IPS DF 19.7 (cell line): ENCODE measurements around the gene C3orf52.

Source experiments
- DNase-seq: peaks from one replicate; pipeline ENCODE4 v3.0.0-alpha.2; 2013; ENCODE audit warnings: low read depth, low spot score

Gene C3orf52

GRCh38 chr3:112086875-112087524 is 811 bp downstream of the C3orf52 start:
- DNase-seq = no peak

GRCh38 chr3:112087746-112088145 is 1.6 kb downstream of the C3orf52 start:
- DNase-seq = no peak

GRCh38 chr3:112088944-112089343 is 2.8 kb downstream of the C3orf52 start:
- no peak for DNase-seq

- DNase-seq = no peak
Measured at GRCh38 chr3:112089956-112090886, 4.0 kb downstream of the C3orf52 start.

GRCh38 chr3:112090887-112091586 is 4.8 kb downstream of the C3orf52 start:
- DNase-seq = no peak

GRCh38 chr3:112092496-112093179 is 6.4 kb downstream of the C3orf52 start:
- DNase-seq = no peak

GRCh38 chr3:112093180-112093522 is 7.0 kb downstream of the C3orf52 start:
- DNase-seq = no peak

- no peak for DNase-seq
Measured at GRCh38 chr3:112095731-112096130, 9.5 kb downstream of the C3orf52 start.

GRCh38 chr3:112096176-112096575 is 10.0 kb downstream of the C3orf52 start:
- DNase-seq = no peak

GRCh38 chr3:112097378-112097777 is 11.2 kb downstream of the C3orf52 start:
- DNase-seq = no peak

- no peak for DNase-seq
Measured at GRCh38 chr3:112101916-112102315, 15.7 kb downstream of the C3orf52 start.

- DNase-seq = no peak
Measured at GRCh38 chr3:112104774-112105173, 18.6 kb downstream of the C3orf52 start.

GRCh38 chr3:112109322-112109721 is 23.1 kb downstream of the C3orf52 start:
- DNase-seq = no peak

- no peak for DNase-seq
Measured at GRCh38 chr3:112111785-112112402, 25.7 kb downstream of the C3orf52 start.

GRCh38 chr3:112114576-112115160 is 28.5 kb downstream of the C3orf52 start:
- no peak for DNase-seq

GRCh38 chr3:112115161-112115739 is 29.1 kb downstream of the C3orf52 start:
- DNase-seq = no peak

- no peak for DNase-seq
Measured at GRCh38 chr3:112115806-112116383, 29.7 kb downstream of the C3orf52 start.

- DNase-seq = no peak
Measured at GRCh38 chr3:112116748-112117186, 30.6 kb downstream of the C3orf52 start.

- no peak for DNase-seq
Measured at GRCh38 chr3:112117415-112117814, 31.2 kb downstream of the C3orf52 start.
